ENCODE data around the gene HEG1. TPM values are rescaled to one million over a fixed set of nuclear protein-coding genes. Genes with fewer than 3 reads are reported as not detected.

Gene HEG1
- total RNA-seq, 2 experiments from 2014 or later = 31.2 to 32.6 TPM

DNA sequence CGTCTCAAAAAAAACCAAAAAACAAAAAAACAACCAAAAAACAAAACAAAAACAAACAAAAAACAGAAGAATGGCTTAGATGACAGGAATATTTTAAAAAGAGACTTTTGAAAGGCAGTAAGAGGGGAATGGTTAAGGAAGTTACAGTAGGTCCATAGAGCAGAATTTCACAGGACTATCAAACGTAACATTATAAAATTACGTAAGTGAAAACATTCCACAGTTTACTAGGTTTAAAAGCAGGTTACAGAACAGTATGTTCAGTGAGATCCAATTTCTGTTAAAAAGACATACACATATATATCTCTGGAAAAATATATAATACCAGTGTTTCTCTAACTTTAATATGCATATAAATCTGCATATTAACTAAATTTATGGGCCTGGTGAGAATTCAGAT is 71.0 kb downstream of the HEG1 start:
- Histone ChIP-seq H3K4me1 (ENCODE audit: insufficient read depth, low read length) (peaks cover 4% of the 10 kb centered on the region), H3K36me3 (ENCODE audit: insufficient read depth, low read length) (peaks cover 18% of the 10 kb centered on the region), H3K4me3 (ENCODE audit: low read length) (no peak overlapping the region), H3K9me3 (ENCODE audit: control insufficient read depth in 1 of 2, insufficient read depth in 1 of 2, low read length in 2 of 2) (no peaks in the 10 kb centered on the region), H3K27me3 (ENCODE audit: control insufficient read depth in 1 of 2, insufficient read depth in 2 of 2, low read length in 2 of 2) (no peaks in the 10 kb centered on the region), H3K27ac (ENCODE audit: low read depth in 1 of 2, low read length in 2 of 2) (no peak overlapping the region)
- no peak for ATAC-seq (ENCODE audit: poor library complexity)
- ChIA-PET CTCF (no interaction called here), POLR2A (no interaction called here)
- Mint-ChIP-seq H3K4me1 (ENCODE audit: low read depth) (no peaks in the 10 kb centered on the region), H3K27ac (no peak overlapping the region), H3K9me3 (no peaks in the 10 kb centered on the region), H3K36me3 (ENCODE audit: low read depth) (peaks cover 63% of the 10 kb centered on the region), H3K4me3 (no peak overlapping the region), H3K27me3 (no peaks in the 10 kb centered on the region)
- no peak for DNase-seq
- intact Hi-C loops (cut with DNase I, micrococcal nuclease) = no loop called here
- TF ChIP-seq, protein P1, sequence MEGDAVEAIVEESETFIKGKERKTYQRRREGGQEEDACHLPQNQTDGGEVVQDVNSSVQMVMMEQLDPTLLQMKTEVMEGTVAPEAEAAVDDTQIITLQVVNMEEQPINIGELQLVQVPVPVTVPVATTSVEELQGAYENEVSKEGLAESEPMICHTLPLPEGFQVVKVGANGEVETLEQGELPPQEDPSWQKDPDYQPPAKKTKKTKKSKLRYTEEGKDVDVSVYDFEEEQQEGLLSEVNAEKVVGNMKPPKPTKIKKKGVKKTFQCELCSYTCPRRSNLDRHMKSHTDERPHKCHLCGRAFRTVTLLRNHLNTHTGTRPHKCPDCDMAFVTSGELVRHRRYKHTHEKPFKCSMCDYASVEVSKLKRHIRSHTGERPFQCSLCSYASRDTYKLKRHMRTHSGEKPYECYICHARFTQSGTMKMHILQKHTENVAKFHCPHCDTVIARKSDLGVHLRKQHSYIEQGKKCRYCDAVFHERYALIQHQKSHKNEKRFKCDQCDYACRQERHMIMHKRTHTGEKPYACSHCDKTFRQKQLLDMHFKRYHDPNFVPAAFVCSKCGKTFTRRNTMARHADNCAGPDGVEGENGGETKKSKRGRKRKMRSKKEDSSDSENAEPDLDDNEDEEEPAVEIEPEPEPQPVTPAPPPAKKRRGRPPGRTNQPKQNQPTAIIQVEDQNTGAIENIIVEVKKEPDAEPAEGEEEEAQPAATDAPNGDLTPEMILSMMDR (IDR thresholded peaks at IDR 0.05) = no peak

DNA sequence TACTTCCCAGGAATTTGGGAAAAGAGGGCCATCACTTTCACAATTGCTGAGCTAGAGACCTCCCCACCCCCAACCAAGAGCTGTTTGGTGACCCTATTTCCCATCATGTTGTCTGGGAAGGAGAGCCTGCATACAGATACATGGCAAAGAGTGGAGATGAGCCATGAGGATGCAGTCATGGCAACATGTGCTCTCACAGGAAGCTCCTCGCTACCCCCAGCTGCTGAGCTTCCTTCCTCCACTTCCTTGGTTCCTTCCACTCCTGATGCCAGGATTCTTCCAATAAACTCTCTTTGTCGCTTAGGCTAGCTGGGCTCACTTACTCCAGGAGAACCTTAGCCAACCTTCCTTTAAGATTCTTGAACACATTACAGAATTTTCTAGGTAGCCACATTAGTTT is 72.9 kb downstream of the HEG1 start:
- ATAC-seq (ENCODE audit: poor library complexity) (no peak), DNase-seq (no peak)
- H3K27ac ChIP-seq (ENCODE audit: low read depth in 1 of 2, low read length in 2 of 2) = no peak overlapping the region
- TF ChIP-seq, protein P1 (IDR thresholded peaks at IDR 0.05) = no peak
- H3K36me3 Mint-ChIP-seq (ENCODE audit: low read depth) = peaks cover 57% of the 10 kb centered on the region
- H3K36me3 ChIP-seq (ENCODE audit: insufficient read depth, low read length) = peaks cover 11% of the 10 kb centered on the region
- ChIA-PET POLR2A (no interaction called here), CTCF (no interaction called here)
- H3K27me3 ChIP-seq (ENCODE audit: control insufficient read depth in 1 of 2, insufficient read depth in 2 of 2, low read length in 2 of 2) = no peaks in the 10 kb centered on the region
- H3K27ac Mint-ChIP-seq = no peak overlapping the region
- no peaks in the 10 kb centered on the region for H3K9me3 ChIP-seq (ENCODE audit: control insufficient read depth in 1 of 2, insufficient read depth in 1 of 2, low read length in 2 of 2)
- no peaks in the 10 kb centered on the region for H3K27me3 Mint-ChIP-seq
- no peaks in the 10 kb centered on the region for H3K4me1 Mint-ChIP-seq (ENCODE audit: low read depth)
- no peaks in the 10 kb centered on the region for H3K9me3 Mint-ChIP-seq
- intact Hi-C loops (cut with DNase I, micrococcal nuclease) = no loop called here
- no peak overlapping the region for H3K4me3 ChIP-seq (ENCODE audit: low read length)
- H3K4me1 ChIP-seq (ENCODE audit: insufficient read depth, low read length) = peaks cover 4% of the 10 kb centered on the region
- no peak overlapping the region for H3K4me3 Mint-ChIP-seq

DNA sequence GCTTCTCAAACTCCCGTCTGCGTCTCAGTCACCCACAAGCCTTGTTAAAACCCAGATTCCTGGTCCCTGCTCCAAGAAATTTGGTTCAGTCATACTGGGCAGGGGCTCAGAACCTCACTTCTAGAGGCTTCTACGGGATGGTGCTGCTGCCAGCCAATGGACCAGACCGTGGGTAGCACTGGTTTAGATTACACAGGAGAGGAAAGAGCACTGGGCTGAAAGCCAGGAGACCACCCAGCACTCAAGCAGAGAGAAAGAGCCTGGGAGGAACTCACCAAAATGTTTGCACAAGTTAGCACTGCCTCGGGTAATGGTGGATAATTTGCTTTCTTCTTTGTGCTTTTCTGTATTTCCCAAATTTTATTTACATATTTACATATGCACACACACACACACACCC is 74.3 kb downstream of the HEG1 start:
- DNase-seq (no peak), ATAC-seq (ENCODE audit: poor library complexity) (no peak)
- Mint-ChIP-seq H3K9me3 (no peaks in the 10 kb centered on the region), H3K27me3 (no peaks in the 10 kb centered on the region), H3K36me3 (ENCODE audit: low read depth) (peaks cover 63% of the 10 kb centered on the region), H3K27ac (no peak overlapping the region), H3K4me1 (ENCODE audit: low read depth) (no peaks in the 10 kb centered on the region), H3K4me3 (no peak overlapping the region)
- intact Hi-C loops (cut with DNase I, micrococcal nuclease) = no loop called here
- CTCF ChIA-PET = no interaction called here
- H3K9me3 ChIP-seq (ENCODE audit: control insufficient read depth in 1 of 2, insufficient read depth in 1 of 2, low read length in 2 of 2) = no peaks in the 10 kb centered on the region
- peaks cover 4% of the 10 kb centered on the region for H3K4me1 ChIP-seq (ENCODE audit: insufficient read depth, low read length)
- H3K4me3 ChIP-seq (ENCODE audit: low read length) = no peak overlapping the region
- TF ChIP-seq, protein P1 (IDR thresholded peaks at IDR 0.05) = no peak
- no peaks in the 10 kb centered on the region for H3K27me3 ChIP-seq (ENCODE audit: control insufficient read depth in 1 of 2, insufficient read depth in 2 of 2, low read length in 2 of 2)
- POLR2A ChIA-PET = no interaction called here
- peaks cover 23% of the 10 kb centered on the region for H3K36me3 ChIP-seq (ENCODE audit: insufficient read depth, low read length)
- no peak overlapping the region for H3K27ac ChIP-seq (ENCODE audit: low read depth in 1 of 2, low read length in 2 of 2)

Data from CD4-positive, alpha-beta T cell (primary cell).